ENCODE measurements around the gene PKD1L1. TPM values are rescaled to one million over a fixed set of nuclear protein-coding genes. Genes with fewer than 3 reads are reported as not detected.
A peak's percentile ranks its signal among the peaks of the same experiment; 100 is the strongest.

PKD1L1 gene
- total RNA-seq, 4 donors from 2014 or later = 0.06 to 0.19 (median 0.13) TPM; not detected in 1

DNA sequence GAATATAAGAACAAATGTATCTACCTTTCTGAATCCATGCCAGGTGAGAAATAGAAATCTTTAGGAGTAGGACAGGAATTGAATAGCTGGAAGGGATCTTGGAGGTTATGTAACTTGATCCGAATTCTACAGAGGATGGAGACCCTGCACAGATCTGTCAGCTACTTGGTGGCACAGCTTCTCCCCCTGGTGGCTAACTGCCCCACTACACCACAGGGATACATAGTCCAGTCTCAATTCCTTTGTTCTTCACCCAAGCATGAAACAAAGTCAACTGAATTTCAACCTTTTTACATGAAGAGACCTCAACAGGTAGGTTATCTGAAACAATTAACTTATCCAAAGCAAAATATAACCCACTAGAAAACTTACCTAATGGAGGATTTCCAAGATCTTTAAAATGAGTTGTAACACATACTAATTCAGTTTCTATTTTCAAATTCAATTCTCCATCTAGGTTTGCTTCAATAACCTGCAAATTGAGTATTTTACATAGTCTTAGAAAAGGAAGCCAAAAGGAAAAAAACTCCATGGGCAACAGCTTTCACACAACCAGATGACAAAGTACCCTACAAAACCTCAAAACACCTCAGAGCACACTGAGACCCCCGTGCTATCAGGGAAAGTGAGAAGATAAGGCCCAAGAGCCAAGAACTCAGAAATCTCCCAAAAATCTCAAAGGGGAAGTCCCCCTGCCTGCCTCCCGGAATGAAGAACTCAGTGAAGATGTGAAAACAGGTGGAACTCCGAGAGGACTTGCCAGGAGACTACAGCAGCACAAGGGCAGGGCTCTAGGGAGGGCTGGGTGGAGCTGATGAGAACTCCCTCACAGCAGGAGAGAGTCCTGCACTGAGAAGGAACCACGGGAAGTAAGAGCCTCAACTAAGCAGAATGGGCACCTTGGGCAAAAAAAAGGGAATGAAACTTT, 20.8 kb upstream of the PKD1L1 start:
- Histone ChIP-seq H3K4me3 (no peak overlapping the region), H3K36me3 (peaks cover 21 to 84% (median 56%) of the 10 kb centered on the region in 3 donors), H3K27ac (peak overlapping the region; percentile 6 to 68 (median 50)), H3K4me1 (peaks cover 4 to 18% (median 10%) of the 10 kb centered on the region in 3 donors), H3K27me3 (no peaks in the 10 kb centered on the region), H3K9me3 (no peaks in the 10 kb centered on the region)
- peak; percentile 67 to 83 (median 73) for TF ChIP-seq CTCF (IDR thresholded peaks at IDR 0.05)
- no peak for TF ChIP-seq POLR2A (IDR thresholded peaks at IDR 0.05)
- intact Hi-C loops (cut with DNase I) = no loop called here
- DNase-seq = no peak
- 52 to 60% methylated on average over 5 of the region's 5 CpGs for WGBS, 2 donors

DNA sequence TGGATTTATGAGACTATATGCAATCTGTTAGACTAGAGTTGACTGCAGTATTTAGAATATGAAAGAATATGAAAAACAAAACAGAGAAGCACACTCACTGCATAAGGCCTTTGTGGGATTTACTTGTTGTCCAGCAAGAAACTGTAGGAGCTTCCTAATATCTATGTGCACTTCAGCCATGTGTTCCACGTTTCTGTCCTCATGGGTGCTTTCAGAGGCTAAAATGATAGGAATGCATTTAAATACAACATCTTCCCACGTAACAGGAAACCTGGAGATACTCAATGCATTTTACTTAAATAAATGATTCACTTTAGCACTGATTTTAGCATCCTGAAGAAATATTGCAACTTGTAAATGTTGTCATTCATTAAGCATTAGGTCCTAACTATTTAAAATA, 19.4 kb upstream of the PKD1L1 start:
- 88 to 93% methylated on average over 2 of the region's 2 CpGs for WGBS, 2 donors
- no peak for DNase-seq
- H3K4me3 ChIP-seq = no peak overlapping the region
- H3K4me1 ChIP-seq = peaks cover 4 to 18% (median 10%) of the 10 kb centered on the region in 3 donors
- no peaks in the 10 kb centered on the region for H3K9me3 ChIP-seq
- intact Hi-C loops (cut with DNase I) = no loop called here
- H3K36me3 ChIP-seq = peaks cover 21 to 84% (median 52%) of the 10 kb centered on the region in 3 donors
- TF ChIP-seq POLR2A (IDR thresholded peaks at IDR 0.05) = no peak
- TF ChIP-seq CTCF (IDR thresholded peaks at IDR 0.05) = no peak
- no peak overlapping the region for H3K27ac ChIP-seq
- no peaks in the 10 kb centered on the region for H3K27me3 ChIP-seq

- TF ChIP-seq CTCF (IDR thresholded peaks at IDR 0.05) = no peak
- no peak for TF ChIP-seq POLR2A (IDR thresholded peaks at IDR 0.05)
- WGBS, 2 donors = 92% methylated on average over 3 to 5 of the region's 5 CpGs
- intact Hi-C loops (cut with DNase I) = no loop called here
Observed at GRCh38 chr7:47967123-47967522, 18.9 kb upstream of the PKD1L1 start.

DNA sequence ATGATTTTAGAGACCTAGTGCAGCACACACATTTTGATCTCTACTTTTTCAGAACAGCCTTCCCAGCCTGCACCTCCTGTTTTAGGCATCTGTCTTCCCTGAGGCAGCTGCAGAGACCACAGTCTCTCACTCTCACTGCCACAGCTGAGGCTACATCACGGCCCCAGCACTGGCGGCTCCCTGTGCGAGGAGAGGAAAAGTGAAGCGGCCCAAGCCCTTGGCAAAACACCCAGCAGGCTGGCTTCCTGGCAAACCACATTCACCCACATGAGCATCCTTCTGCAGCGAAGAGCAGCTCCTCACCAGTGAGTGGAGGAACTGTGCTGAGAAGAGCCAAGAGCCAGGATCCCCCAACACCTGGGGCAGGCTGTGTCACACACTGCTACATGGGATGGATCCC, 17.2 kb upstream of the PKD1L1 start:
- Histone ChIP-seq H3K4me3 (no peak overlapping the region), H3K27me3 (no peaks in the 10 kb centered on the region), H3K27ac (no peak overlapping the region), H3K36me3 (peaks cover 21 to 89% (median 57%) of the 10 kb centered on the region in 3 donors), H3K4me1 (peaks cover 4 to 14% (median 5%) of the 10 kb centered on the region in 3 donors), H3K9me3 (no peaks in the 10 kb centered on the region)
- no CpG with 5 or more reads among the region's 5 CpGs for WGBS, 2 donors
- TF ChIP-seq CTCF (IDR thresholded peaks at IDR 0.05) = no peak
- intact Hi-C loops (cut with DNase I) = no loop called here
- DNase-seq = no peak

More at GRCh38 chr7:47967123-47967522, 18.9 kb upstream of the PKD1L1 start:
- Histone ChIP-seq H3K36me3 (peaks cover 21 to 84% (median 49%) of the 10 kb centered on the region in 3 donors), H3K27me3 (no peaks in the 10 kb centered on the region), H3K4me1 (peaks cover 4 to 18% (median 10%) of the 10 kb centered on the region in 3 donors), H3K27ac (no peak overlapping the region), H3K4me3 (no peak overlapping the region), H3K9me3 (no peaks in the 10 kb centered on the region)
- no peak for DNase-seq

DNA sequence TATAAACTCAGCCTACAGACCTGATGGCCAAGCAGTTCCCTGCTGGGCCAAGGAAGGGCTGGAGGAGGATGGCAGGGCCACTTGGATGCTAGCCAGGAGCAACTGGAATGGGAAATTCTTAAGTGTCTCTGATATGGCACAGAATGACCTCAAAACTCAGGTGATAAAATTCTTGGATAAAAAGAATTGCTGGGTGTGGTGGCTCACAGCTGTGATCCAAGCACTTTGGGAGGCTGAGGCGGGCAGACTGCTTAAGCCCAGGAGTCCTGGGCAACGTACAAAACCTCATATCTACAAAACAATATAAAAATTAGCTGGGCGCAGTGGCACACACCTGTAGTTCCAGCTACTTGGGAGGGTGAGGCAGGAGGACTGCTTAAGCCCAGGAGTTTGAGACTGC, 14.0 kb upstream of the PKD1L1 start:
- WGBS, 2 donors = 96 to 97% methylated on average over 3 of the region's 3 CpGs
- no peak overlapping the region for H3K27ac ChIP-seq
- DNase-seq = no peak
- no peaks in the 10 kb centered on the region for H3K9me3 ChIP-seq
- TF ChIP-seq CTCF (IDR thresholded peaks at IDR 0.05) (no peak), POLR2A (IDR thresholded peaks at IDR 0.05) (no peak)
- no peak overlapping the region for H3K4me3 ChIP-seq
- no peaks in the 10 kb centered on the region for H3K4me1 ChIP-seq
- H3K27me3 ChIP-seq = no peaks in the 10 kb centered on the region
- peaks cover 19 to 76% (median 43%) of the 10 kb centered on the region in 3 donors for H3K36me3 ChIP-seq
- intact Hi-C loops (cut with DNase I) = no loop called here
